GM19467 (cell line): ENCODE measurements around the gene SPOCD1.

Experiments
- ATAC-seq: cut with Tn5 transposase; IDR thresholded peaks from one replicate; pipeline ENCODE4 v1.9.1; 2021; ENCODE audit warnings: mild to moderate bottlenecking, moderate library complexity; ENCODE audit not compliant: unreplicated experiment

The SPOCD1 gene

DNA sequence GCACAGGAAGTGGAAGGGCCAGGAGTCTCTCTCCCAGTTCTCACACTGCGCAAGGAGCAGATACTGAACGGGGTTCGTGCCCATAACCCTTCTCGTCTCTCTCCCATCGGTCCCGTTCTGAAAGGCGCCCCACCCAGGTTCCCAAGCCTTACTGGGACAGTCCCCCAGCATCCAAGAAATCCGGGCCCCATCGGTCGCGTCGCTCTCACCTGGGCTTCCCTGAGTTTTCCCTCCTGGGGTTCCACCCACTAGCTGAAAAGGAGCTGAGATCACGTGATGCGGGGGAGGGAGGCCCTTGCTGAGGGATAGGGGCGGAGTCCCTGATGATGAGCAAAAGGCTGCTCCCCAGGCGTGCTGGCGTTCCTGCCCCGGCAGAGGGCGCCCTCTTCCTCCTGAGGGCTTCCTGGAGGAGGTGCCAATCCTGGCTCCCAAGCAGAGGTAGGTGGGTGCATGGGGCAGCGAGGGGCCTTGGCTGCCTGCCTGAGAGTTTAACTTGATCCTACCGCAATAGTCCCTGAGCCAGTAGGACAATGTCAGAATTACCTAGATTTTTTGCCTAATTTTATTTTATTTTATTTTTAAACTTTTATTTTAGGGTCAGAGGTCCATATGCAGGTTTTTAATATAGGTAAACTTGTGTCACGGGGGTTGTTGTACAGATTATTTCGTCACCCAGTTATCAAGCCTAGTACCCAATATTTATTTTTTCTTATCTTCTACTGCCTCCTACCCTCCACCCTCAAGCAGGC lies at the start of gene SPOCD1:
SPOCD1 (minus strand) TSS at position 271 of the 749 bp plus-strand sequence. CDS start 689 bp downstream, outside the sequence.
- no peak for ATAC-seq

DNA sequence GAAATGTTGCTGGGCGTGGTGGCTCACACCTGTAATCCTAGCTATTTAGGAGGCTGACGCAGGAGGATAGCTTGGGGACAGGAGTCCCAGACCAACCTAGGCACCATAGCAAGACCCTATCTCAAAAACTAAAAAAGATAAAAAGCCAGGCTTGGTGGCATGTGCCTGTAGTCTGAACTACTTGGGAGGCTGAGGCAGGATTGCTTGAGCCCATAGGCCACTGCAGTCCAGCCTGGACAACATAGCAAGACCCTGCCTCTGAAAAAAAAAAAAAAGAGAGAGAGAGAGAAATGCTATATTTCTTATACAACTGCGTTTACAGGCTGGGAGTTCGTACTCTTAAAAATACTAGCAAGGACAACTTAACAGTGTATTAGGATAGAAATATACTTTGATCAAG lies 46.2 kb upstream of the SPOCD1 start:
- no peak for ATAC-seq

DNA sequence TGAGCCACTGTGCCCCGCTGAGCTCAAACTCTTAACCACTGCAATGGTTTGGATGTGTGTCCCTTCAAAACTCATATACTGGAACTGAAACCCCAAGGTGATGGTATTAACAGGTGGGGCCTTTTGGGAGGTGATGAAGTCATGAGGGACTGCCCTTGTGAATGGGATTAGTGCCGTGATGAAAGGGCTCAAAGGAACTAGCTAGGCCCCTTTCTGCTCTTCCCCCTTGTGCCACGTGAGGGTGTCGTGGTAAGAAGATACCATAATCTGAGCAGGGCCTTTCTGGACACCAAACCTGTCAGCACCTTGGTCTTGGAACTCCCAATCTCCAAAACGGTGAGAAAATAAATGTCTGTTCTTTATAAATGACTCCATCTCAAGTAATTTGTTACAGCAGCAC lies 45.5 kb upstream of the SPOCD1 start:
- no peak for ATAC-seq

DNA sequence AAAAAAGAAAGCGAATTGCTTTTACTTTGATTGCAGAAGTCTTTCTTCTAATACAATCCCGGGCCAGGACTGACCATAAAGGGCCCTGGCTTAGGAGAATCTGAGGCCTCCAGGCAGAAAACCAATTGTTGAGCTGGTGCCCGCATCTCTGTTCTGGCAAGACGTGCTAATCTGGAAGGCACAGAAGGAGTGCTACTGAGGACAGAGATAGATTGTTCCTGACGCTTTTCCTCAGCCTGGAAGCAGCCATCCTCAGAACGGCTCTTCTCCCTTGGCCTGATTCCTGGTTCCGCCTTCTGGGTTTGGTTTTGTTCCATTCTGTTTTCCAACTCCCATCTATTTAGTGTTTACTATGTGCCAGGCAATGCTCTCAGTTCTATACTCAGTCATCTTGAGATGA lies 44.8 kb upstream of the SPOCD1 start:
- ATAC-seq = no peak

GRCh38 chr1:31859719-31860118 lies 43.9 kb upstream of the SPOCD1 start:
- no peak for ATAC-seq

- no peak for ATAC-seq
Measured at GRCh38 chr1:31859044-31859443, 43.2 kb upstream of the SPOCD1 start.

- no peak for ATAC-seq
Measured at GRCh38 chr1:31857863-31858262, 42.0 kb upstream of the SPOCD1 start.

GRCh38 chr1:31856140-31856539 lies 40.3 kb upstream of the SPOCD1 start:
- ATAC-seq = no peak

- no peak for ATAC-seq
Measured at GRCh38 chr1:31855038-31855845, 39.4 kb upstream of the SPOCD1 start.

- no peak for ATAC-seq
Measured at GRCh38 chr1:31849653-31850052, 33.8 kb upstream of the SPOCD1 start.

- ATAC-seq = no peak
Measured at GRCh38 chr1:31848381-31848897, 32.6 kb upstream of the SPOCD1 start.

- ATAC-seq = no peak
Measured at GRCh38 chr1:31846484-31846883, 30.7 kb upstream of the SPOCD1 start.

DNA sequence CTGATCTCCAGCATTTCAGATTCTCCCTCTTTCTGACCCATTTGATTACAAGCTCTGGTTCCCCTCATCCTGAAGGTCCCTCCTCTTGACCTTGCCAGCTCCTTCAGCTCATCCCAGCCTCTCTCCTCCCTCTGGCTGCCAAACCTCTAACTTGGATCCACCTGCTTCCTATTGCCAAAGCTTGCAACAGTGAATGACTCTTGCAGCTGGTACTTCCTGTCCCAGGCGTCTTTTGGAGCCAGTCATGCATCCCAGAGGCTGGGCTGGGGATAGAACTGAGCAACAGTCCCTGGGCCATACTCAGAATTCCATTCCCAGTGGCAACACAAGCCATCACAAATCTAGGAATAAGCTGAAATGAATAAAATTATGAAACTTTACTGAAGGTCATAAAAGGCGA lies 27.7 kb upstream of the SPOCD1 start:
- ATAC-seq = no peak

- ATAC-seq = no peak
Measured at GRCh38 chr1:31839662-31840343, 24.0 kb upstream of the SPOCD1 start.

DNA sequence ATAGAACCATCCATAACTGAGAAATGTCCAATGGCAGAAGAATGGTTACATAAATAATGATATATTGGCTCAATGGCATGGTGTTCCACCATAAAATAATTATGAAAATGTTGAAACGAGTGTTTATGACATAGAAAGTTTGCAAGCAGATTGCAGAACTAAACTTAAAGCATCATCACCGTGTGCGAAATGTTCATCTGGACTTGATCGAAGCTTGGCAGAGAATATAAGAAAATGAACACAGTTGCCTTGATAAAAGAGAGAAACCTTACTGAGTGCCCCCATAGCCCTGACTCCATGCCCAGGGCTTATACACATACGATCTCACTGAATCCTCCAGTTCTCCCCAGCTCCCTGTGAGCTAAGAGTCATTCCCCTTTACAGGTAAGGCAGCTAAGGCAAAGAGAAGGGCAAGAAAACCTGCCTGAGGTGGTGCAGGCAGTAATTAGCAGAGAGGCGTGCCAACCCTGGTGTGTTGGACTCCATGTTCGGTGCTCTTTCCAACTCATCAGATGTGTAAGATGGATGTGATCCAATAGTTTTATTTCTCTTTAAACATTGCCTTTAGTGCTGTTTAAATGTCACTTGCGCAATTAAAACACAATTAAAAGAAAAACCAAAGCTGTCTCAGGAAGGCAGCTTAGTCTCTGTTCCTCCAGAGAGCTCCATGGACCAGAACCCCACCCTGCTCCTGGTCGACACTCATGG lies 21.8 kb upstream of the SPOCD1 start:
- ATAC-seq = no peak

GRCh38 chr1:31836638-31837037 lies 20.8 kb upstream of the SPOCD1 start:
- ATAC-seq = no peak

DNA sequence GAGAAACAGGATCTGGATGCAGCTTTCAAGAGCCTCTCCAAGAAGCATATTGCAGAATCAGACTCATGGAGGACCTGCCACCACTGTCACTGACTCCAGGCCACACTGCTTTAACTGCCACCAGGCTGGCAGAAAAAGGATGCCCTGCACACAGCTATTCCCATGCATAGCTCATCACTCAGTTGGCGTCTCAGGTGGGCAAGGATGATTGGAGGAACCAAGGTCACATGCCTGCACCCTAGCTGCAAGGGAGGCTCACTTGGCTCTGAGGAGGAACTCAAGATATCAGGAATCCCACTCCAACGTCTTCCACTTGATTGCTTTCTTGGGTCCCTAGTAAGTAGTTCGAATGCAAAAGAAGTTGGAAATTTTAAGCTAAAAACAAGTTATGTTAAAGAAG lies 19.6 kb upstream of the SPOCD1 start:
- no peak for ATAC-seq

GRCh38 chr1:31834501-31834900 lies 18.7 kb upstream of the SPOCD1 start:
- no peak for ATAC-seq

GRCh38 chr1:31831397-31832378 lies 15.9 kb upstream of the SPOCD1 start:
- no peak for ATAC-seq

DNA sequence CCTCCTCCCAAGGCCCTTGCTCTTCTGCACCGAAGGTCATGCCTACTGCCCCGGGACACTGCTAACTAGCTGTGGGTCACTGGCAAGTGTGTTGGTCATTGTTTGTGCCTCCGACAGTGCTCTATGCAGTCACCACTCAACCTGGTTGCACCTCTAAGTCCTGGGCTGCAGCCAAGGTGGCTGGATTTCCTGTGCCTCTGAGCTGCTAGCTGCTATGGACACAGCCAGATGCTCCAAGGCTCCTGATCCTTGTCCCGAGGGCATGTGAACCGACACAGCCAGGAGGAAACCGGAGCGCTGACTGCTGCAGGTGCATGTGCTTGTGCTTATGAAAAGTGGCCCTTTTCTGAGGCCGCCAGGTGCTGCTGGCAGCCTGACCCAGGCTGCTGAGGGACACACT lies 14.7 kb upstream of the SPOCD1 start:
- ATAC-seq = no peak
